Kidney epithelial cell (primary cell): ENCODE data around the gene PARP8. TPM values are rescaled to one million over a fixed set of nuclear protein-coding genes. Genes with fewer than 3 reads are reported as not detected.
"Not testable (repeated sequence)": the region's sequence is repeated elsewhere in the genome, so short reads cannot be mapped to it uniquely, and the experiment has no call there.

Source experiments
- DNase-seq: peaks from one replicate; pipeline ENCODE4 v3.0.0-alpha.2; 2010; ENCODE audit warnings: low read depth
- H3K27me3 ChIP-seq: 2 replicates; pipeline ENCODE4 v1.6.0; 2011; ENCODE audit warnings: low read length; ENCODE audit not compliant: control insufficient read depth, insufficient read depth
- H3K36me3 ChIP-seq: 2 replicates; pipeline ENCODE4 v1.5.1; 2011; ENCODE audit warnings: low read length; ENCODE audit not compliant: control insufficient read depth, insufficient read depth
- H3K4me3 ChIP-seq: 2 replicates; pipeline ENCODE4 v1.5.1; 2011; ENCODE audit warnings: low read depth, mild to moderate bottlenecking, control low read depth, low read length
- CTCF ChIP-seq: IDR thresholded peaks from 2 replicates; pipeline ENCODE4 v1.5.1; 2011; ENCODE audit warnings: mild to moderate bottlenecking, moderate library complexity, low read length, control low read depth, inconsistent platforms; ENCODE audit not compliant: insufficient read depth, poor library complexity, severe bottlenecking
- total RNA-seq: library from RNA; depleted of rRNA; stranded (reverse); fragments of >200 nt; gene quantifications from 2 replicates; pipeline ENCODE4 v1.2.3, GENCODE V29; 2015

The PARP8 gene
- total RNA-seq, 1 donor from 2014 or later: 29.7 TPM

GRCh38 chr5:50675385-50675784 is 8.9 kb downstream of the PARP8 start:
- no peak for DNase-seq
- Histone ChIP-seq H3K4me3 (no peak overlapping the region), H3K36me3 (no peaks in the 10 kb centered on the region), H3K27me3 (no peaks in the 10 kb centered on the region)
- TF ChIP-seq CTCF: no peak

- H3K4me3 ChIP-seq, DNase-seq, H3K27me3 ChIP-seq, H3K36me3 ChIP-seq: not testable (repeated sequence)
Observed at GRCh38 chr5:50679554-50679953, 13.1 kb downstream of the PARP8 start.

GRCh38 chr5:50684721-50685120 is 18.3 kb downstream of the PARP8 start:
- no peaks in the 10 kb centered on the region for H3K36me3 ChIP-seq
- H3K27me3 ChIP-seq: no peaks in the 10 kb centered on the region
- no peak for TF ChIP-seq CTCF
- no peak for DNase-seq
- no peak overlapping the region for H3K4me3 ChIP-seq

GRCh38 chr5:50687548-50687947 is 21.1 kb downstream of the PARP8 start:
- no peak overlapping the region for H3K4me3 ChIP-seq
- no peak for DNase-seq
- TF ChIP-seq CTCF: no peak
- H3K27me3 ChIP-seq: no peaks in the 10 kb centered on the region
- H3K36me3 ChIP-seq: no peaks in the 10 kb centered on the region

GRCh38 chr5:50691399-50692016 is 25.1 kb downstream of the PARP8 start:
- no peak for DNase-seq
- no peaks in the 10 kb centered on the region for H3K36me3 ChIP-seq
- no peaks in the 10 kb centered on the region for H3K27me3 ChIP-seq
- no peak overlapping the region for H3K4me3 ChIP-seq
- TF ChIP-seq CTCF: no peak

- H3K36me3 ChIP-seq: no peaks in the 10 kb centered on the region
- TF ChIP-seq CTCF: no peak
- DNase-seq: no peak
- no peak overlapping the region for H3K4me3 ChIP-seq
- H3K27me3 ChIP-seq: no peaks in the 10 kb centered on the region
Observed at GRCh38 chr5:50694027-50694590, 27.7 kb downstream of the PARP8 start.

GRCh38 chr5:50694626-50695025 is 28.2 kb downstream of the PARP8 start:
- H3K27me3 ChIP-seq, H3K4me3 ChIP-seq, H3K36me3 ChIP-seq, DNase-seq: not testable (repeated sequence)
